ENCODE results near the gene PMIS2.

Gene PMIS2

DNA sequence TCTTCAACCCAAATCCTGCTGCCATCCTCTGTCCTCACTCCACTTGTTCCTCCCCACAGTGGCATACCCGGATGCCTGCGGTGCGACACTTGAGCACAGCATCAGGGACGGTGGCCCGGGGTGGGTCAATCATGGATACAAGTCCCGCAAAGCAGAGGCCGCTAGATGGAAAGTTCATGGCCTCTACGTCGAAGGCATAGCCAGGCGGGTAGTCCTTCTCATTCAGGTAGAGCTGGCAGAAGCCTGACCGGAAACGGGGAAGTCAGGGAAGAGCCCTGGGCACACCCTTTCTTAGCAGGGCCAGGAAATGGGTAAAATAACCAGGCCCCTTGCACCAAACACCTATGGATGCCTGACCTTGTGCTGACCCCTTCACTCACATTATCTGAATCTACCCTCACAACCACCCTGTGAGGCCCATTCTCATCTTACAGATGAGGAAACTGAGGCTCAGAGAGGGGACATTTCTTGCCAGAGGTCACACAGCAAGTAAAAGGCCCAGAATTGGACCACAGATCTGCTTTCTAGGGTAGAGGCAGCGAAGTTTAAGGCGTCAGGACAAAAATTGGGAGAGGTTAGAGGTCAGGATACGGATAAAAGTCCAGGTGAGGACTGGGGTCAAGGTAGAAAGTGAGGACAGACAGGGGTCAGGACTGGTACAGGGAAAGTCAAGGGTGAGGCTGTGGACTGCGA is 29.0 kb upstream of the PMIS2 start:
- Histone ChIP-seq H3K27me3 (ENCODE audit: insufficient read depth, low read length, poor library complexity, severe bottlenecking) (no peaks in the 10 kb centered on the region), H3K9me2 (replicated peaks; ENCODE audit: low read depth, low read length) (no peaks in the 10 kb centered on the region), H3K79me2 (ENCODE audit: insufficient read depth, low read length) (no peaks in the 10 kb centered on the region), H3F3A (ENCODE audit: low read depth) (no peaks in the 10 kb centered on the region), H3K9ac (ENCODE audit: low read depth, low read length, poor library complexity, severe bottlenecking) (no peak overlapping the region), H3K4me3 (ENCODE audit: low read length, poor library complexity, severe bottlenecking) (no peak overlapping the region), H3K9me3 (ENCODE audit: insufficient read depth, low read depth, low read length) (no peaks in the 10 kb centered on the region), H3K4me1 (ENCODE audit: insufficient read depth, low read length, poor library complexity, severe bottlenecking) (no peaks in the 10 kb centered on the region), H4K20me1 (ENCODE audit: insufficient read depth, low read length, poor library complexity, severe bottlenecking) (no peaks in the 10 kb centered on the region), H2AFZ (ENCODE audit: low read length) (no peak overlapping the region), H3K4me2 (ENCODE audit: low read depth, low read length, poor library complexity, severe bottlenecking) (no peak overlapping the region), H3K36me3 (ENCODE audit: insufficient read depth, low read length) (no peaks in the 10 kb centered on the region)
- TF ChIP-seq, protein P1, sequence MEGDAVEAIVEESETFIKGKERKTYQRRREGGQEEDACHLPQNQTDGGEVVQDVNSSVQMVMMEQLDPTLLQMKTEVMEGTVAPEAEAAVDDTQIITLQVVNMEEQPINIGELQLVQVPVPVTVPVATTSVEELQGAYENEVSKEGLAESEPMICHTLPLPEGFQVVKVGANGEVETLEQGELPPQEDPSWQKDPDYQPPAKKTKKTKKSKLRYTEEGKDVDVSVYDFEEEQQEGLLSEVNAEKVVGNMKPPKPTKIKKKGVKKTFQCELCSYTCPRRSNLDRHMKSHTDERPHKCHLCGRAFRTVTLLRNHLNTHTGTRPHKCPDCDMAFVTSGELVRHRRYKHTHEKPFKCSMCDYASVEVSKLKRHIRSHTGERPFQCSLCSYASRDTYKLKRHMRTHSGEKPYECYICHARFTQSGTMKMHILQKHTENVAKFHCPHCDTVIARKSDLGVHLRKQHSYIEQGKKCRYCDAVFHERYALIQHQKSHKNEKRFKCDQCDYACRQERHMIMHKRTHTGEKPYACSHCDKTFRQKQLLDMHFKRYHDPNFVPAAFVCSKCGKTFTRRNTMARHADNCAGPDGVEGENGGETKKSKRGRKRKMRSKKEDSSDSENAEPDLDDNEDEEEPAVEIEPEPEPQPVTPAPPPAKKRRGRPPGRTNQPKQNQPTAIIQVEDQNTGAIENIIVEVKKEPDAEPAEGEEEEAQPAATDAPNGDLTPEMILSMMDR (conservative IDR thresholded peaks at IDR 0.05; ENCODE audit: low read length) = no peak
- TF ChIP-seq EZH2phosphoT487 (IDR thresholded peaks at IDR 0.05; ENCODE audit: borderline replicate concordance) = no peak

DNA sequence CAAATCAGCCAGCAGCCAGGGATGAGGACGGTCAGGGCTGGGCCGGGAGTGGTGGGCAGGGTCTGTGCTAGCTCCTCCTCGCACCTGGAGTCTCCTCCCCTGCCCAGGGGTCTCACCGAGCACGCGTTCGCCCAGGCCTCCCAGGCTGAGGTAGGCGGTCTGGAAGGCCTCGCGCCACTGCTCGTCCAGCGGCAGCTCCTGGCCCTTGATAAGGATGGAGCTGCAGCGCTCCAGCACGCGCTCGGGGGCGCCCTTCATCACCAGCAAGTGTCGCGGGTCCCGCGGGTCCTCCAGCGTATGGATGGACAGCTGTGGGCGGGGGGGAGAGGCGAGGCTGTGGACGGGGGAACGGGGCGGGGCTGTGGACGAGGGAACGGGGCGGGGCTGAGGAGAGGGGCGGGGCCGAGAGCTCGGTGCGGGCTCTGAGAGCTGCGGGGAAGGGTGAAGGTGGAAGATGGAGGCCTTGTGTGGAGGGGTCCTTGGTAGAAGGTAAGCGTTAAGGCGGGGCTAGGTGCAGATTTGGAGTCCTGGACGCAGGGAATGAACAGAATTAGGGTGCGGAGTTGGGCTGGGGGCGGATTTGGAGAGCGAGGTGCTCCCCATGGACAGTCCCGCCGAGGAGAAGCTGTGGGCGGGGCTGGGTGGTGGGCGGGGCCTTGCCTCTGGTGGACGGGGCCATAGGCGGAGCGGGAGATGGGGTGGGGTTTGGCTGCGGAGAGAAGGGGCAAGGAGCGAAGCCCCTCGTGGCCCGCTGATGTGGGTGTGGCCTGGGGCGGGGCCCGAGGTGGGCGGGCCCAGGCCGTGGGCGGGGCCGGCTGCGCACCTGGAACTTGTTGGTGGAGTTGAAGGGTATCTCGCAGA is 28.2 kb upstream of the PMIS2 start:
- no peaks in the 10 kb centered on the region for H4K20me1 ChIP-seq (ENCODE audit: insufficient read depth, low read length, poor library complexity, severe bottlenecking)
- H2AFZ ChIP-seq (ENCODE audit: low read length) = no peak overlapping the region
- H3K4me3 ChIP-seq (ENCODE audit: low read length, poor library complexity, severe bottlenecking) = no peak overlapping the region
- no peak for TF ChIP-seq EZH2phosphoT487 (IDR thresholded peaks at IDR 0.05; ENCODE audit: borderline replicate concordance)
- TF ChIP-seq, protein P1 (conservative IDR thresholded peaks at IDR 0.05; ENCODE audit: low read length) = no peak
- H3K9me3 ChIP-seq (ENCODE audit: insufficient read depth, low read depth, low read length) = no peaks in the 10 kb centered on the region
- no peaks in the 10 kb centered on the region for H3K36me3 ChIP-seq (ENCODE audit: insufficient read depth, low read length)
- H3K9ac ChIP-seq (ENCODE audit: low read depth, low read length, poor library complexity, severe bottlenecking) = no peak overlapping the region
- H3K27me3 ChIP-seq (ENCODE audit: insufficient read depth, low read length, poor library complexity, severe bottlenecking) = no peaks in the 10 kb centered on the region
- H3K79me2 ChIP-seq (ENCODE audit: insufficient read depth, low read length) = no peaks in the 10 kb centered on the region
- no peak overlapping the region for H3K4me2 ChIP-seq (ENCODE audit: low read depth, low read length, poor library complexity, severe bottlenecking)
- no peaks in the 10 kb centered on the region for H3K4me1 ChIP-seq (ENCODE audit: insufficient read depth, low read length, poor library complexity, severe bottlenecking)
- H3K9me2 ChIP-seq (replicated peaks; ENCODE audit: low read depth, low read length) = no peaks in the 10 kb centered on the region
- no peaks in the 10 kb centered on the region for H3F3A ChIP-seq (ENCODE audit: low read depth)

DNA sequence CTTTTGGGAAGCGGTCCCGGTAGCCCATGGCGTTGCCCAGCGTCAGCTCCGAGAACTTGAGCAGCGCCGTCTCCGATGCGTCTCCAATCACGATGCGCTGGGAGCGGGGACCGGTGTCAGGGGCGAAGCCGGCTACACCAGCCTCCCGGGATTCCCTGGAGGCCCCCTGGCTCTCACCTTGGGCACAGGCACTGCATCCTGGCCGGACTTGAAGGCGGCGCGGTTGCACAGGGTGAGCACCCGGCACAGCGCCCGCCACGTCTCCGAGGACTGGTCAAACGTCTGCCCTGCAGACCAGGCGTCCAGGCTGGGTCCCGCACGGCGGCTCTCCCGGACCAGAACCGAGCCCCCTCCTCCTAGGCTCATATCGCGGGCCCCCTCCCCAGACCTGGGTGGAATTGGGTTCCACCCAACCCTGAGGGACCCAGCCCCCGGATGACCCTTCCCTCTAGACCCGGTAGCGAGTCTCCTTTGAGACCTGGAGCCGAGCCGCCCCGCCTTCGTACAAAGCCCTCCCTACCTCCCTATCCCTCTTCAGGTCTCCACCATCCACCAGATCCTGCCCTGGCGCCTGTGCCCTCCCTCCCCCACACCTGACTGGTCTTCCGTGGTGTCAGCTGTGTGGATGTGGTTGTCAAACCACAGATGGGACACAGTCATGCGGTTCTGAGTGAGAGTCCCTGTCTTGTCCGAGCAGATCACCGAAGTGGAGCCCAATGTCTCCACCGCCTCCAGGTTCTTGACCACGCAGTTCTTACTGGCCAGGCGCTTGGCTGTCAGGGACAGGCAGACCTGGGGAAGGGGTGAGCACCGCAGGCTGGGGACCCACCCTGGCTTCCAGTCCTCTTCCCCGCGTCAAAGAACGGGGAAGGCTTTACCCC is 27.3 kb upstream of the PMIS2 start:
- TF ChIP-seq, protein P1 (conservative IDR thresholded peaks at IDR 0.05; ENCODE audit: low read length) = no peak
- no peak for TF ChIP-seq EZH2phosphoT487 (IDR thresholded peaks at IDR 0.05; ENCODE audit: borderline replicate concordance)
- no peaks in the 10 kb centered on the region for H3K9me2 ChIP-seq (replicated peaks; ENCODE audit: low read depth, low read length)
- no peak overlapping the region for H3K4me2 ChIP-seq (ENCODE audit: low read depth, low read length, poor library complexity, severe bottlenecking)
- H3K4me1 ChIP-seq (ENCODE audit: insufficient read depth, low read length, poor library complexity, severe bottlenecking) = no peaks in the 10 kb centered on the region
- H3F3A ChIP-seq (ENCODE audit: low read depth) = no peaks in the 10 kb centered on the region
- H3K79me2 ChIP-seq (ENCODE audit: insufficient read depth, low read length) = no peaks in the 10 kb centered on the region
- no peaks in the 10 kb centered on the region for H3K36me3 ChIP-seq (ENCODE audit: insufficient read depth, low read length)
- no peak overlapping the region for H2AFZ ChIP-seq (ENCODE audit: low read length)
- no peaks in the 10 kb centered on the region for H4K20me1 ChIP-seq (ENCODE audit: insufficient read depth, low read length, poor library complexity, severe bottlenecking)
- no peak overlapping the region for H3K4me3 ChIP-seq (ENCODE audit: low read length, poor library complexity, severe bottlenecking)
- H3K9ac ChIP-seq (ENCODE audit: low read depth, low read length, poor library complexity, severe bottlenecking) = no peak overlapping the region
- no peaks in the 10 kb centered on the region for H3K9me3 ChIP-seq (ENCODE audit: insufficient read depth, low read depth, low read length)
- no peaks in the 10 kb centered on the region for H3K27me3 ChIP-seq (ENCODE audit: insufficient read depth, low read length, poor library complexity, severe bottlenecking)

Data from Loucy (cell line).